ENCODE data around the gene STYK1.

The STYK1 gene

GRCh38 chr12:10638728-10639127, 35.1 kb downstream of the STYK1 start:
- Histone ChIP-seq H3K27me3 (ENCODE audit: insufficient read depth, insufficient read length) (no peaks in the 10 kb centered on the region), H3K36me3 (ENCODE audit: insufficient read depth, insufficient read length, low read length) (no peaks in the 10 kb centered on the region), H3K9me3 (ENCODE audit: insufficient read depth, low read length) (no peaks in the 10 kb centered on the region), H3K4me3 (ENCODE audit: insufficient read length, low read depth) (no peak overlapping the region), H3K9ac (ENCODE audit: insufficient read length, low read depth) (no peak overlapping the region), H3K4me1 (ENCODE audit: insufficient read depth, insufficient read length) (no peaks in the 10 kb centered on the region)
- TF ChIP-seq YY1 (IDR thresholded peaks at IDR 0.05; ENCODE audit: insufficient read depth, insufficient read length) = no peak
- TF ChIP-seq SUZ12 (IDR thresholded peaks at IDR 0.05; ENCODE audit: extremely low read depth, insufficient read depth, insufficient read length) = no peak
- no peak for TF ChIP-seq ZNF274 (IDR thresholded peaks at IDR 0.05; ENCODE audit: low read depth, low read length)
- no peak for DNase-seq (ENCODE audit: low read depth, low spot score)

DNA sequence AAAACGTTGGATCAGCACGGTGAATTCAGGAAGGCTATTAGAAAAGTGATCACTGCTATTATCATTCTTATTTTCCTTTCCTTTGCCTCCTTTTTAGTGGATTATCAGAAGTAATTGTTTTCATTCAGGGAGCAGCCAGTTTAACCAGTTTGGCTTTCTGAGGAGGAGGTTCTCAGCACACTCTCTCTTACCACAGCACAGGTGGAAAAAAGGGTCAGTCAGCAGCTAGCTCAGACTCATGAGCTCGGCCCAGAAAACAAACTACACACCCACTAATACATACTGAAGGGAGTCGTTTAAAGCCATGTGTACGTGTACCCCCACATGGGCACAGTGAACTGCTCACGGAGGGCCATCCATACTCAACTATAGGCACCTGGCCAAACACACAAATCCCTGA, 37.2 kb downstream of the STYK1 start:
- DNase-seq (ENCODE audit: low read depth, low spot score) = no peak
- Histone ChIP-seq H3K9ac (ENCODE audit: insufficient read length, low read depth) (no peak overlapping the region), H3K4me3 (ENCODE audit: insufficient read length, low read depth) (no peak overlapping the region), H3K9me3 (ENCODE audit: insufficient read depth, low read length) (no peaks in the 10 kb centered on the region), H3K36me3 (ENCODE audit: insufficient read depth, insufficient read length, low read length) (no peaks in the 10 kb centered on the region), H3K4me1 (ENCODE audit: insufficient read depth, insufficient read length) (no peaks in the 10 kb centered on the region), H3K27me3 (ENCODE audit: insufficient read depth, insufficient read length) (no peaks in the 10 kb centered on the region)
- TF ChIP-seq SUZ12 (IDR thresholded peaks at IDR 0.05; ENCODE audit: extremely low read depth, insufficient read depth, insufficient read length) (no peak), ZNF274 (IDR thresholded peaks at IDR 0.05; ENCODE audit: low read depth, low read length) (no peak), YY1 (IDR thresholded peaks at IDR 0.05; ENCODE audit: insufficient read depth, insufficient read length) (no peak)

DNA sequence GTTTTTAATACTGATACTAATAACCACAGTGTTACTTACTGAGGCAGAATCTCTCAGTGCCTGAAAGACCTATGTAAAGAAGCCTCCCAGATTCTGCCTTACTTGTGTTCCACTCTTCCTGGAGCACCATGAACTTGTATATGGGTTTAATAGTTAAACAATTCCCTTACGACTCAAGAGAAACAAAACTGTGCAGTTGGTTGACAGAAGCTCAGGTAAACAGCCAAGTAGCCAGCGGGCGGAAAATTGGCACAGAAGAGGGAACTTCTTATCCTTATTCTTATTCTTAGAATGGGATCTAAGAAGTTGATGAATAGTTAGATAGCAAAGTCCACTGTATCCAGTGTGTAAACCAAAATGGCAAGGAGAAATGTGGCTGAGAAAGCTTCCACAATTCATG, 37.7 kb downstream of the STYK1 start:
- H3K9me3 ChIP-seq (ENCODE audit: insufficient read depth, low read length) = no peaks in the 10 kb centered on the region
- H3K36me3 ChIP-seq (ENCODE audit: insufficient read depth, insufficient read length, low read length) = no peaks in the 10 kb centered on the region
- H3K9ac ChIP-seq (ENCODE audit: insufficient read length, low read depth) = no peak overlapping the region
- DNase-seq (ENCODE audit: low read depth, low spot score) = no peak
- TF ChIP-seq SUZ12 (IDR thresholded peaks at IDR 0.05; ENCODE audit: extremely low read depth, insufficient read depth, insufficient read length) (no peak), YY1 (IDR thresholded peaks at IDR 0.05; ENCODE audit: insufficient read depth, insufficient read length) (no peak), ZNF274 (IDR thresholded peaks at IDR 0.05; ENCODE audit: low read depth, low read length) (no peak)
- H3K27me3 ChIP-seq (ENCODE audit: insufficient read depth, insufficient read length) = no peaks in the 10 kb centered on the region
- no peaks in the 10 kb centered on the region for H3K4me1 ChIP-seq (ENCODE audit: insufficient read depth, insufficient read length)
- no peak overlapping the region for H3K4me3 ChIP-seq (ENCODE audit: insufficient read length, low read depth)

DNA sequence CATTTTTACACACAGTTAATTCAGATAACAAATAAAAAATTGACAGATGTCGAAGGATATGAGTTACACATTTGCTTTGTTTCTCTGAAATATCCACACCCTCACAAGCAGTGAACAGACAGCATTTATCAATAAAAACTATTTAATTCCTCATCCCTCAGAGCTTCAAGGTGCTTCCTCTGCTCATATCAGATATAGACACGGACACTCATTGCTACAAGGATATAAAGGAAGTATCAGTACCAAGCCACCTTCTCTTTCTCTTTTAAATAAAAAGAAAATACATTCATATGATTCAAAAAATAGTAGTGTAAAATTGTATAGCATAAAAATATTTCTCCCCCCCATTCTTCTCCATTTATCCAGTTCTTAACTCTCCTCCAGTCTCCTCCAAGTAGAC, 38.5 kb downstream of the STYK1 start:
- Histone ChIP-seq H3K9ac (ENCODE audit: insufficient read length, low read depth) (no peak overlapping the region), H3K9me3 (ENCODE audit: insufficient read depth, low read length) (no peaks in the 10 kb centered on the region), H3K27me3 (ENCODE audit: insufficient read depth, insufficient read length) (no peaks in the 10 kb centered on the region), H3K4me3 (ENCODE audit: insufficient read length, low read depth) (no peak overlapping the region), H3K36me3 (ENCODE audit: insufficient read depth, insufficient read length, low read length) (no peaks in the 10 kb centered on the region), H3K4me1 (ENCODE audit: insufficient read depth, insufficient read length) (no peaks in the 10 kb centered on the region)
- DNase-seq (ENCODE audit: low read depth, low spot score) = no peak
- TF ChIP-seq YY1 (IDR thresholded peaks at IDR 0.05; ENCODE audit: insufficient read depth, insufficient read length) (no peak), SUZ12 (IDR thresholded peaks at IDR 0.05; ENCODE audit: extremely low read depth, insufficient read depth, insufficient read length) (no peak), ZNF274 (IDR thresholded peaks at IDR 0.05; ENCODE audit: low read depth, low read length) (no peak)

GRCh38 chr12:10634427-10634826, 39.4 kb downstream of the STYK1 start:
- no peak for TF ChIP-seq YY1 (IDR thresholded peaks at IDR 0.05; ENCODE audit: insufficient read depth, insufficient read length)
- TF ChIP-seq SUZ12 (IDR thresholded peaks at IDR 0.05; ENCODE audit: extremely low read depth, insufficient read depth, insufficient read length) = no peak
- no peak for TF ChIP-seq ZNF274 (IDR thresholded peaks at IDR 0.05; ENCODE audit: low read depth, low read length)
- no peak for DNase-seq (ENCODE audit: low read depth, low spot score)
- H3K9ac ChIP-seq (ENCODE audit: insufficient read length, low read depth) = no peak overlapping the region
- no peaks in the 10 kb centered on the region for H3K9me3 ChIP-seq (ENCODE audit: insufficient read depth, low read length)
- H3K4me1 ChIP-seq (ENCODE audit: insufficient read depth, insufficient read length) = no peaks in the 10 kb centered on the region
- no peak overlapping the region for H3K4me3 ChIP-seq (ENCODE audit: insufficient read length, low read depth)
- no peaks in the 10 kb centered on the region for H3K27me3 ChIP-seq (ENCODE audit: insufficient read depth, insufficient read length)
- peaks cover 2% of the 10 kb centered on the region for H3K36me3 ChIP-seq (ENCODE audit: insufficient read depth, insufficient read length, low read length)

DNA sequence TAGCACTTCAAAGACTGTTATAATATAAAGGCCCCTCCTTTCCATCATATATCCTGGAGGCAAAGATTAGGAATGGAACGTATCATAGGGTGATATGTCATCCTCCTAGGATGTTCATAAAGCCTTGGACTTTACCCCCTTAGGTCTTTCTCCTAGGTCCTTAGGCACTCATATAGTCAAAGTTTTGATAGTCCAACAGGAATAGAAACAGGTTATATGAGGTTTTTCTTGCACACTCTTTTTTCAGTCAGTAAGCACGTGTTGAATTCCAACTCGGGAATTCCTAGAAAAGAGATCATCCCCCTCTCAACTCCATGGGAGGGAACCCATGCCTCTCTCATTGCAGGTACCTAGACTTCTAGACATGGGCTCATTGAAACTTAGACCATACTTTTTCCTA, 40.3 kb downstream of the STYK1 start:
- H3K36me3 ChIP-seq (ENCODE audit: insufficient read depth, insufficient read length, low read length) = peaks cover 4% of the 10 kb centered on the region
- TF ChIP-seq YY1 (IDR thresholded peaks at IDR 0.05; ENCODE audit: insufficient read depth, insufficient read length) (no peak), SUZ12 (IDR thresholded peaks at IDR 0.05; ENCODE audit: extremely low read depth, insufficient read depth, insufficient read length) (no peak)
- no peak for DNase-seq (ENCODE audit: low read depth, low spot score)
- no peak overlapping the region for H3K9ac ChIP-seq (ENCODE audit: insufficient read length, low read depth)
- H3K4me1 ChIP-seq (ENCODE audit: insufficient read depth, insufficient read length) = no peaks in the 10 kb centered on the region
- H3K27me3 ChIP-seq (ENCODE audit: insufficient read depth, insufficient read length) = no peaks in the 10 kb centered on the region
- H3K4me3 ChIP-seq (ENCODE audit: insufficient read length, low read depth) = no peak overlapping the region
- H3K9me3 ChIP-seq (ENCODE audit: insufficient read depth, low read length) = no peaks in the 10 kb centered on the region

- no peak for DNase-seq (ENCODE audit: low read depth, low spot score)
- TF ChIP-seq SUZ12 (IDR thresholded peaks at IDR 0.05; ENCODE audit: extremely low read depth, insufficient read depth, insufficient read length) = no peak
- TF ChIP-seq ZNF274 (IDR thresholded peaks at IDR 0.05; ENCODE audit: low read depth, low read length) = no peak
- no peak for TF ChIP-seq YY1 (IDR thresholded peaks at IDR 0.05; ENCODE audit: insufficient read depth, insufficient read length)
- Histone ChIP-seq H3K27me3 (ENCODE audit: insufficient read depth, insufficient read length) (no peaks in the 10 kb centered on the region), H3K9ac (ENCODE audit: insufficient read length, low read depth) (no peak overlapping the region), H3K4me3 (ENCODE audit: insufficient read length, low read depth) (no peak overlapping the region), H3K36me3 (ENCODE audit: insufficient read depth, insufficient read length, low read length) (peaks cover 4% of the 10 kb centered on the region), H3K4me1 (ENCODE audit: insufficient read depth, insufficient read length) (no peaks in the 10 kb centered on the region), H3K9me3 (ENCODE audit: insufficient read depth, low read length) (no peaks in the 10 kb centered on the region)
Measured at GRCh38 chr12:10632226-10632625, 41.6 kb downstream of the STYK1 start.

DNA sequence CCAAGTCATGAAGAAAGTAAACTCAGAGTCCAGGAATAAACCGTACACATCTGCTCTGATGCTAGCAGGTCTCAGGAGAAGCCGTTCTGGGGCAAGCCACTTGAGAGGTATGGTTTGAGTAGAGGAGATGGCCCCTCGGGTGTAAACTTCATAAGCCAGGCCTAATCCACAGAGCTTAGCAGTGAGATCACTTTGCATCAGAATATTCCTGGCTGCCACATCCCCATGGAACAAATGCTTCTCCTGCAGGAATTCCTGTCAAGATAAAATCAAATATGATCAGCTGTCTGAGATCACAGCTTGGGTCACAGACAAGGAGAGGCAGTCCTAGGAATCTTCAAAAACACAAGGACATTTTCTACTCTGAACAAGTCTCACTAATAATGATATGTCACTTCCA, 49.2 kb downstream of the STYK1 start:
- no peaks in the 10 kb centered on the region for H3K4me1 ChIP-seq (ENCODE audit: insufficient read depth, insufficient read length)
- no peak overlapping the region for H3K4me3 ChIP-seq (ENCODE audit: insufficient read length, low read depth)
- H3K27me3 ChIP-seq (ENCODE audit: insufficient read depth, insufficient read length) = no peaks in the 10 kb centered on the region
- peaks cover 7% of the 10 kb centered on the region for H3K36me3 ChIP-seq (ENCODE audit: insufficient read depth, insufficient read length, low read length)
- no peak for TF ChIP-seq YY1 (IDR thresholded peaks at IDR 0.05; ENCODE audit: insufficient read depth, insufficient read length)
- TF ChIP-seq SUZ12 (IDR thresholded peaks at IDR 0.05; ENCODE audit: extremely low read depth, insufficient read depth, insufficient read length) = no peak
- no peak for TF ChIP-seq ZNF274 (IDR thresholded peaks at IDR 0.05; ENCODE audit: low read depth, low read length)
- no peaks in the 10 kb centered on the region for H3K9me3 ChIP-seq (ENCODE audit: insufficient read depth, low read length)
- no peak overlapping the region for H3K9ac ChIP-seq (ENCODE audit: insufficient read length, low read depth)
- DNase-seq (ENCODE audit: low read depth, low spot score) = no peak

All from NT2/D1 (cell line).